ENCODE measurements around the gene NAA80. TPM values are rescaled to one million over a fixed set of nuclear protein-coding genes. Genes with fewer than 3 reads are reported as not detected.
A peak's percentile ranks its signal among the peaks of the same experiment; 100 is the strongest.
"Not testable (repeated sequence)": the region's sequence is repeated elsewhere in the genome, so short reads cannot be mapped to it uniquely, and the experiment has no call there.

Gene NAA80
- total RNA-seq, 3 donors from 2014 or later (not counting 1 experiment from before 2014, with no cell fraction given): 22.2 to 30.3 (median 29.6) TPM

DNA sequence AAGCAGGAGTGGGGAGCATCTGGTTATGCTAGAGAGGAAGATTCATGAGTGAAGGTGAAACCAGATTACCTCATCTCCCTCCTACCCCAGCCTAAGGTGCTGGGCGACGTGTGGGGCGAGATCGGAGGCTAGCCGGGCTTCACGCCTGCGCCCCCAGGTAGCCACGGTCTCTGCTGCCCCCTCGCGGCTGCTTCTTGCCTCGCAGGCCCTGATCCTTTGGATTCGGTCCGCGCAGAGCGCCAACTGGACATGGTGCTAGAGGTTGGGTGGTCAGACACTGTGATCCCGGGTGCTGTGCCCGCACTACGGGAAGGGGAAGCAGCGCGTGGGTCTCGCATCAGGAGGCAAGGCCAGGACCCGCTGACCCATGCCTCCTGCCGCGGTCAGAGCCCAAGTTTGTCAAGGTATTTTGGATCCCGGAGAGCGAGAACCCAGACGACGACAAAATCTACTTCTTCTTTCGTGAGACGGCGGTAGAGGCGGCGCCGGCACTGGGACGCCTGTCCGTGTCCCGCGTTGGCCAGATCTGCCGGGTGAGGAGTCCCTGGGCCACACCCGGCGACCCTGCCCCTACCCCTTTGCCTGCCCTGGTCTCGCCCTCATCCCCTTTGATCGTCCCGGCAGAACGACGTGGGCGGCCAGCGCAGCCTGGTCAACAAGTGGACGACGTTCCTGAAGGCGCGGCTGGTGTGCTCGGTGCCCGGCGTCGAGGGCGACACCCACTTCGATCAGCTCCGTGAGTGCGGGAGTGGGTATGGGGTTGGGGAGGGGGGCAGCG is 26.1 kb downstream of the NAA80 start:
- H3K27ac ChIP-seq (ENCODE audit: low read length): no peak overlapping the region
- peaks cover 11 to 32% of the 10 kb centered on the region in 2 donors for H3K4me1 Mint-ChIP-seq
- H3K27me3 ChIP-seq (ENCODE audit: control insufficient read depth, insufficient read depth, low read length): peaks cover 38% of the 10 kb centered on the region
- H3K4me3 ChIP-seq (ENCODE audit: low read length): no peak overlapping the region
- ATAC-seq: peak; percentile 90 to 94 (median 93)
- H3K4me1 ChIP-seq (ENCODE audit: control insufficient read depth, insufficient read depth, low read length): peaks cover 33% of the 10 kb centered on the region
- H3K36me3 ChIP-seq (ENCODE audit: control insufficient read depth, insufficient read depth, low read length): no peaks in the 10 kb centered on the region
- WGBS (ENCODE audit: insufficient coverage): 5% methylated on average over 61 of the region's 61 CpGs
- intact Hi-C loops (cut with micrococcal nuclease): loop anchor here (1.0 to 5.0 kb wide), 4 partner anchors 27 to 154 kb away; no protein-coding TSS in a partner anchor
- no peaks in the 10 kb centered on the region for H3K9me3 Mint-ChIP-seq
- H3K36me3 Mint-ChIP-seq: no peaks in the 10 kb centered on the region
- H3K27ac Mint-ChIP-seq: peak overlapping the region; percentile 67 to 82
- peaks cover 13 to 35% of the 10 kb centered on the region in 2 donors for H3K27me3 Mint-ChIP-seq (ENCODE audit: low read depth in 2 of 2)
- H3K4me3 Mint-ChIP-seq: peak overlapping the region; percentile 70
- H3K9me3 ChIP-seq (ENCODE audit: control insufficient read depth, insufficient read depth, low read length): no peaks in the 10 kb centered on the region
- peak; percentile 89 to 91 for DNase-seq
- TF ChIP-seq, protein P1, sequence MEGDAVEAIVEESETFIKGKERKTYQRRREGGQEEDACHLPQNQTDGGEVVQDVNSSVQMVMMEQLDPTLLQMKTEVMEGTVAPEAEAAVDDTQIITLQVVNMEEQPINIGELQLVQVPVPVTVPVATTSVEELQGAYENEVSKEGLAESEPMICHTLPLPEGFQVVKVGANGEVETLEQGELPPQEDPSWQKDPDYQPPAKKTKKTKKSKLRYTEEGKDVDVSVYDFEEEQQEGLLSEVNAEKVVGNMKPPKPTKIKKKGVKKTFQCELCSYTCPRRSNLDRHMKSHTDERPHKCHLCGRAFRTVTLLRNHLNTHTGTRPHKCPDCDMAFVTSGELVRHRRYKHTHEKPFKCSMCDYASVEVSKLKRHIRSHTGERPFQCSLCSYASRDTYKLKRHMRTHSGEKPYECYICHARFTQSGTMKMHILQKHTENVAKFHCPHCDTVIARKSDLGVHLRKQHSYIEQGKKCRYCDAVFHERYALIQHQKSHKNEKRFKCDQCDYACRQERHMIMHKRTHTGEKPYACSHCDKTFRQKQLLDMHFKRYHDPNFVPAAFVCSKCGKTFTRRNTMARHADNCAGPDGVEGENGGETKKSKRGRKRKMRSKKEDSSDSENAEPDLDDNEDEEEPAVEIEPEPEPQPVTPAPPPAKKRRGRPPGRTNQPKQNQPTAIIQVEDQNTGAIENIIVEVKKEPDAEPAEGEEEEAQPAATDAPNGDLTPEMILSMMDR (IDR thresholded peaks at IDR 0.05): peak; percentile 96

DNA sequence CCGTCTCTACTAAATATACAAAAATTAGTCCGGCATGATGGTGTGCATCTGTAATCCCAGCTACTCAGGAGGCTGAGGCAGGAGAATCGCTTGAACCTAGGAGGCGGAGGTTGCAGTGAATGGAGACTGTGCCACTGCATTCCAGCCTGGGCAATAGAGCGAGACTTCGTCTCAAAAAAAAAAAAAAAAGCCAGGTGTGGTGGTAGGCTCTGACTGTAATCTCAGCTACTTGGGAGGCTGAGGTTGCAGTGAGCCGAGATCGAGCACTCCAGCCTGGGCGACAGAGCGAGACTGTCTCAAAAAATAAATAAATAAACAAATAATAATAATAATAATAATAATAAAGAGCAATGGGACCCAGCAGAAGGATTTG is 26.7 kb downstream of the NAA80 start:
- Mint-ChIP-seq H3K27ac (peak overlapping the region in 1 of 2 donors; percentile 82), H3K27me3 (ENCODE audit: low read depth in 2 of 2) (peaks cover 13 to 31% of the 10 kb centered on the region in 2 donors), H3K4me1 (peaks cover 11 to 32% of the 10 kb centered on the region in 2 donors)
- peaks cover 41% of the 10 kb centered on the region for H3K27me3 ChIP-seq (ENCODE audit: control insufficient read depth, insufficient read depth, low read length)
- not testable (repeated sequence) for DNase-seq; H3K4me3 Mint-ChIP-seq; H3K36me3 Mint-ChIP-seq; H3K36me3 ChIP-seq (ENCODE audit: control insufficient read depth, insufficient read depth, low read length); ATAC-seq; H3K9me3 ChIP-seq (ENCODE audit: control insufficient read depth, insufficient read depth, low read length); H3K9me3 Mint-ChIP-seq; H3K27ac ChIP-seq (ENCODE audit: low read length); H3K4me3 ChIP-seq (ENCODE audit: low read length)
- intact Hi-C loops (cut with micrococcal nuclease): loop anchor here (5.0 kb wide), 2 partner anchors 150 to 155 kb away; no protein-coding TSS in a partner anchor
- peaks cover 33% of the 10 kb centered on the region for H3K4me1 ChIP-seq (ENCODE audit: control insufficient read depth, insufficient read depth, low read length)
- 92% methylated on average over 6 of the region's 10 CpGs for WGBS (ENCODE audit: insufficient coverage)

DNA sequence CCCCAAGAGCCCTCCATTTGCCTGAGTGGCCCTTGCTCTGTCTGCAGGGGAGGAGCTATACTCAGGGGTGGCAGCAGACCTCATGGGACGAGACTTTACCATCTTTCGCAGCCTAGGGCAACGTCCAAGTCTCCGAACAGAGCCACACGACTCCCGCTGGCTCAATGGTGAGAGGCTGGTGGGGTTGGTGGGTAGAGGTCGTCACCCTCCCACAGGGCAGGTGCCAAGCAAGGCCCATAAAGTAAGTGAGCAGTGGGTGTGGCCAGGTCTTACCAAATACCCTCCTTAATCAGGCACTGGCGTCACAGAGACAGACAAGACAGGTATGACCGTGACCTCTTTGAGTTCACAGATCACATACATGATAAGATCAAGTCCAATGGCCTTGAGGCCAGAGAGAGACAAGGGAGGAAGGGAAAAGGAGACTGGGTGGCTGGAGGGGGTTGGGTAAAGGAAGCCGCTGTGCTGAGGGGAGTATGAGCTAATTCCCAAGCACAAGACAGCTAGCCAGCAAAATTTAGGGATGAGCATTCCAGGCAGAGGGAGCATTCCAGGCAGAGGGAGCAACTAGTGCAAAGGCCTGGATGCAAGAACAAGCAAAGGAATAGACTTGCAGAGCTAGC is 27.8 kb downstream of the NAA80 start:
- Mint-ChIP-seq H3K27ac (no peak overlapping the region), H3K4me1 (peaks cover 11 to 32% of the 10 kb centered on the region in 2 donors), H3K4me3 (no peak overlapping the region), H3K36me3 (no peaks in the 10 kb centered on the region), H3K27me3 (ENCODE audit: low read depth in 2 of 2) (peaks cover 13 to 24% of the 10 kb centered on the region in 2 donors), H3K9me3 (no peaks in the 10 kb centered on the region)
- Histone ChIP-seq H3K36me3 (ENCODE audit: control insufficient read depth, insufficient read depth, low read length) (no peaks in the 10 kb centered on the region), H3K9me3 (ENCODE audit: control insufficient read depth, insufficient read depth, low read length) (no peaks in the 10 kb centered on the region), H3K4me1 (ENCODE audit: control insufficient read depth, insufficient read depth, low read length) (peaks cover 33% of the 10 kb centered on the region), H3K4me3 (ENCODE audit: low read length) (no peak overlapping the region), H3K27me3 (ENCODE audit: control insufficient read depth, insufficient read depth, low read length) (peaks cover 34% of the 10 kb centered on the region), H3K27ac (ENCODE audit: low read length) (no peak overlapping the region)
- intact Hi-C loops (cut with micrococcal nuclease): loop anchor here (5.0 kb wide), 2 partner anchors 149 to 156 kb away; no protein-coding TSS in a partner anchor
- DNase-seq (no peak), ATAC-seq (no peak)
- WGBS (ENCODE audit: insufficient coverage): 90% methylated on average over 10 of the region's 10 CpGs
- TF ChIP-seq, protein P1 (IDR thresholded peaks at IDR 0.05): no peak

All from natural killer cell (primary cell).